H1 (cell line): ENCODE data around the gene FSCN2. TPM values are rescaled to one million over a fixed set of nuclear protein-coding genes. Genes with fewer than 3 reads are reported as not detected.

Experiments used
- CTCF ChIA-PET: fragments of 300-600 bp; sonication (Branson Sonifier 250); formaldehyde crosslinking; loops from one replicate; lab custom pipeline; 2021; ENCODE audit not compliant: partially characterized antibody; lab: Charles Lee
- POLR2A ChIA-PET: fragments of 300-600 bp; sonication (Branson Sonifier 250); formaldehyde crosslinking; loops from one replicate; lab custom pipeline; 2021; ENCODE audit warnings: inconsistent platforms; ENCODE audit not compliant: partially characterized antibody; lab: Charles Lee
- DNase-seq, 2 experiments: peaks; one replicate each; pipeline versions ENCODE4 v3.0.0 to v3.0.0-alpha.2; 2010 to 2022; ENCODE audit warnings: low spot score in 2 of 2, low read depth in 1 of 2, mixed read lengths in 1 of 2
- FAIRE-seq: peaks from 2 replicates; lab custom pipeline; 2011; peaks lifted over from hg19 to GRCh38; lab: Jason Lieb, UNC
- H2AFZ ChIP-seq: 2 replicates; pipeline ENCODE4 v1.8.1; 2012; ENCODE audit warnings: low read length, inconsistent platforms
- H2AK5ac ChIP-seq: 2 replicates; pipeline ENCODE4 v1.6.1; 2013; ENCODE audit warnings: low read depth, low read length
- H2BK120ac ChIP-seq: replicated peaks from 2 replicates; pipeline ENCODE3; 2013; ENCODE audit warnings: low read depth, low read length, inconsistent platforms
- H2BK12ac ChIP-seq: 2 replicates; pipeline ENCODE4 v1.6.1; 2013; ENCODE audit warnings: low read depth, low read length
- H2BK15ac ChIP-seq: 2 replicates; pipeline ENCODE4 v1.6.1; 2013; ENCODE audit warnings: low read length
- H2BK20ac ChIP-seq: 2 replicates; pipeline ENCODE4 v1.6.1; 2013; ENCODE audit warnings: low read length
- H2BK5ac ChIP-seq: 2 replicates; pipeline ENCODE4 v1.6.1; 2013; ENCODE audit warnings: low read depth, low read length
- H3K14ac ChIP-seq: 2 replicates; pipeline ENCODE4 v1.6.1; 2013; ENCODE audit warnings: inconsistent platforms; ENCODE audit not compliant: insufficient read length
- H3K18ac ChIP-seq: 2 replicates; pipeline ENCODE4 v1.6.1; 2013; ENCODE audit warnings: low read length; ENCODE audit errors: extremely low read depth
- H3K23ac ChIP-seq: 2 replicates; pipeline ENCODE4 v1.6.1; 2013; ENCODE audit warnings: inconsistent platforms; ENCODE audit not compliant: insufficient read length
- H3K23me2 ChIP-seq: 2 replicates; pipeline ENCODE4 v1.6.1; 2013; ENCODE audit warnings: low read depth, low read length
- H3K27ac ChIP-seq: 2 replicates; pipeline ENCODE4 v1.6.1; 2011; ENCODE audit warnings: low read depth, low read length, inconsistent platforms
- H3K27me3 ChIP-seq, 4 experiments: replicated peaks in 1 of 4; 1 replicate in 1 of 4; 2 replicates in 3 of 4; pipeline versions ENCODE4 v1.6.1 to v1.8.1; 2011 to 2013; ENCODE audit warnings: low read length in 3 of 4, mild to moderate bottlenecking in 3 of 4, inconsistent platforms in 2 of 4, mixed read lengths in 2 of 4, moderate library complexity in 1 of 4; ENCODE audit not compliant: control insufficient read depth in 3 of 4, insufficient read depth in 3 of 4; ENCODE audit errors: extremely low read depth in 1 of 4
- H3K36me3 ChIP-seq, 4 experiments: 2 replicates each; pipeline versions ENCODE4 v1.6.1 to v1.8.1; 2011 to 2013; ENCODE audit warnings: mild to moderate bottlenecking in 4 of 4, low read length in 3 of 4, moderate library complexity in 2 of 4, control low read depth in 1 of 4, inconsistent platforms in 1 of 4; ENCODE audit not compliant: insufficient read depth in 4 of 4, control insufficient read depth in 2 of 4
- H3K4ac ChIP-seq: replicated peaks from 2 replicates; pipeline ENCODE3; 2013; ENCODE audit warnings: low read length, low read depth, mixed read lengths, inconsistent platforms; ENCODE audit not compliant: insufficient read length
- H3K4me1 ChIP-seq, 4 experiments: replicated peaks in 1 of 4; 1 replicate in 1 of 4; 2 replicates in 3 of 4; pipeline versions ENCODE4 v1.6.1 to v1.8.1; 2011 to 2013; ENCODE audit warnings: low read length in 3 of 4, inconsistent platforms in 2 of 4, mixed read lengths in 1 of 4; ENCODE audit not compliant: insufficient read depth in 4 of 4, control insufficient read depth in 3 of 4
- H3K4me2 ChIP-seq, 2 experiments: 2 replicates each; pipeline versions ENCODE4 v1.6.1 to v1.8.1; 2011 to 2013; ENCODE audit warnings: low read depth in 2 of 2, low read length in 2 of 2, control low read depth in 1 of 2, inconsistent platforms in 1 of 2, mild to moderate bottlenecking in 1 of 2; ENCODE audit not compliant: insufficient read depth in 1 of 2
- H3K4me3 ChIP-seq, 4 experiments: fragments of 200-600, 300-600 bp in 1 of 4; sonication (generic), shearing (Covaris generic), sonication (Bioruptor Twin) in 1 of 4; 2 replicates each; pipeline versions ENCODE4 v1.5.1 to v1.8.1; 2011 to 2016; ENCODE audit warnings: low read length in 4 of 4, low read depth in 3 of 4, control low read depth in 2 of 4, inconsistent platforms in 2 of 4, mild to moderate bottlenecking in 2 of 4, mixed read lengths in 1 of 4, moderate library complexity in 1 of 4; ENCODE audit not compliant: insufficient read depth in 2 of 4; ENCODE audit errors: extremely low read depth in 1 of 4
- H3K56ac ChIP-seq: replicated peaks from 2 replicates; pipeline ENCODE3; 2013; ENCODE audit warnings: low read depth, mild to moderate bottlenecking, mixed read lengths, low read length, inconsistent platforms; ENCODE audit not compliant: insufficient read length
- H3K79me1 ChIP-seq: 2 replicates; pipeline ENCODE4 v1.6.1; 2013; ENCODE audit warnings: low read depth, low read length, control low read depth
- H3K79me2 ChIP-seq, 2 experiments: 2 replicates each; pipeline versions ENCODE4 v1.6.1 to v1.8.1; 2012 to 2013; ENCODE audit warnings: low read length in 2 of 2, mild to moderate bottlenecking in 2 of 2, inconsistent platforms in 1 of 2; ENCODE audit not compliant: insufficient read depth in 2 of 2, control insufficient read depth in 1 of 2
- H3K9ac ChIP-seq, 4 experiments: replicated peaks in 1 of 4; 1 replicate in 1 of 4; 2 replicates in 3 of 4; pipeline versions ENCODE4 v1.6.1 to v1.8.1; 2011 to 2013; ENCODE audit warnings: low read depth in 3 of 4, low read length in 3 of 4, control low read depth in 2 of 4, mild to moderate bottlenecking in 2 of 4, moderate library complexity in 2 of 4, inconsistent platforms in 1 of 4; ENCODE audit errors: extremely low read depth in 1 of 4
- H3K9me3 ChIP-seq, 2 experiments: 2 replicates each; pipeline versions ENCODE4 v1.6.1 to v1.8.1; 2012 to 2013; ENCODE audit warnings: mild to moderate bottlenecking in 2 of 2, moderate library complexity in 2 of 2, control low read depth in 1 of 2, inconsistent platforms in 1 of 2, low read depth in 1 of 2, low read length in 1 of 2, mixed read lengths in 1 of 2; ENCODE audit not compliant: insufficient read depth in 2 of 2
- H4K20me1 ChIP-seq, 2 experiments: replicated peaks in 1 of 2; 2 replicates each; pipeline versions ENCODE3 to v1.8.1; 2011 to 2013; ENCODE audit warnings: inconsistent platforms in 2 of 2, low read length in 2 of 2, mild to moderate bottlenecking in 1 of 2; ENCODE audit not compliant: insufficient read depth in 2 of 2, control insufficient read depth in 1 of 2
- H4K5ac ChIP-seq: 2 replicates; pipeline ENCODE4 v1.6.1; 2013; ENCODE audit warnings: low read length, low read depth, mixed read lengths, inconsistent platforms; ENCODE audit not compliant: insufficient read length
- H4K8ac ChIP-seq: 2 replicates; pipeline ENCODE4 v1.8.0; 2013; ENCODE audit warnings: mild to moderate bottlenecking, moderate library complexity, low read length, inconsistent platforms; ENCODE audit not compliant: insufficient read depth; ENCODE audit errors: extremely low read depth
- H4K91ac ChIP-seq: replicated peaks from 2 replicates; pipeline ENCODE3; 2013; ENCODE audit warnings: low read length, mixed read lengths, inconsistent platforms; ENCODE audit not compliant: insufficient read length
- CEBPB ChIP-seq: IDR thresholded peaks from 2 replicates; pipeline ENCODE4 v1.6.1; 2012; ENCODE audit warnings: low read depth, low read length
- CHD2 ChIP-seq: IDR thresholded peaks from 2 replicates; pipeline ENCODE4 v1.6.1; 2012; ENCODE audit warnings: low read length, improper control_type of control experiment
- EP300 ChIP-seq, 2 experiments: IDR thresholded peaks; 1 replicate in 1 of 2; 2 replicates in 1 of 2; pipeline ENCODE4 v1.6.1; 2011 to 2012; ENCODE audit warnings: low read depth in 2 of 2, low read length in 2 of 2, mild to moderate bottlenecking in 2 of 2, borderline replicate concordance in 1 of 2, inconsistent platforms in 1 of 2, moderate library complexity in 1 of 2
- JUND ChIP-seq: IDR thresholded peaks from 2 replicates; pipeline ENCODE4 v1.6.1; 2011; ENCODE audit warnings: mild to moderate bottlenecking, improper control_type of control experiment, low read length
- TAF1 ChIP-seq: IDR thresholded peaks from 2 replicates; pipeline ENCODE4 v1.6.1; 2011; ENCODE audit warnings: mild to moderate bottlenecking, low read depth, low read length
- TCF12 ChIP-seq: IDR thresholded peaks from 2 replicates; pipeline ENCODE4 v1.6.1; 2011; ENCODE audit warnings: low read depth, mild to moderate bottlenecking, low read length
- USF2 ChIP-seq: IDR thresholded peaks from 2 replicates; pipeline ENCODE4 v1.6.1; 2011; ENCODE audit warnings: low read length, improper control_type of control experiment
- whole genome bisulfite sequencing, 2 experiments: shearing (Covaris generic) in 1 of 2; methylation state at CpG; one replicate each; pipeline versions ENCODE4 v1.1.6 to v1.1.7; 2013 to 2015; ENCODE audit warnings: low lambda C conversion rate in 2 of 2, mixed read lengths in 2 of 2, inconsistent platforms in 1 of 2, low coverage in 1 of 2, missing lambda C conversion rate in 1 of 2; ENCODE audit not compliant: insufficient replicate concordance in 2 of 2, insufficient coverage in 1 of 2, insufficient read length in 1 of 2; ENCODE audit errors: extremely low coverage in 1 of 2, missing lambda C conversion rate in 1 of 2; 5-methylcytosine and 5-hydroxymethylcytosine counted together
- polyA plus RNA-seq, 7 experiments: library from polyadenylated mRNA; depleted of rRNA in 3 of 7; stranded (reverse) in 5 of 7; unstranded in 2 of 7; fragments of >200 nt in 5 of 7; fragments of 200-250 nt in 2 of 7; gene quantifications; 1 replicate in 5 of 7; 2 replicates in 1 of 7; 4 replicates in 1 of 7; pipeline versions ENCODE4 v1.2.1 to v1.2.3, GENCODE V29; 2011 to 2013; ENCODE audit warnings: missing spikeins in 2 of 7, mixed read lengths in 2 of 7
- total RNA-seq: library from RNA; stranded (reverse); fragmentation: NEBNext Ultra II Directional; extraction: Animal tissue kit (Norgen Biotek cat#: 25700); gene quantifications from 2 replicates; pipeline ENCODE4 v1.2.1, GENCODE V29; 2021

FSCN2 gene
- total and polyA plus RNA-seq, 2 of the 8 experiments (the other 6 are each of a cell fraction or from before 2014, with no cell fraction given): 0.18 to 0.30 TPM

DNA sequence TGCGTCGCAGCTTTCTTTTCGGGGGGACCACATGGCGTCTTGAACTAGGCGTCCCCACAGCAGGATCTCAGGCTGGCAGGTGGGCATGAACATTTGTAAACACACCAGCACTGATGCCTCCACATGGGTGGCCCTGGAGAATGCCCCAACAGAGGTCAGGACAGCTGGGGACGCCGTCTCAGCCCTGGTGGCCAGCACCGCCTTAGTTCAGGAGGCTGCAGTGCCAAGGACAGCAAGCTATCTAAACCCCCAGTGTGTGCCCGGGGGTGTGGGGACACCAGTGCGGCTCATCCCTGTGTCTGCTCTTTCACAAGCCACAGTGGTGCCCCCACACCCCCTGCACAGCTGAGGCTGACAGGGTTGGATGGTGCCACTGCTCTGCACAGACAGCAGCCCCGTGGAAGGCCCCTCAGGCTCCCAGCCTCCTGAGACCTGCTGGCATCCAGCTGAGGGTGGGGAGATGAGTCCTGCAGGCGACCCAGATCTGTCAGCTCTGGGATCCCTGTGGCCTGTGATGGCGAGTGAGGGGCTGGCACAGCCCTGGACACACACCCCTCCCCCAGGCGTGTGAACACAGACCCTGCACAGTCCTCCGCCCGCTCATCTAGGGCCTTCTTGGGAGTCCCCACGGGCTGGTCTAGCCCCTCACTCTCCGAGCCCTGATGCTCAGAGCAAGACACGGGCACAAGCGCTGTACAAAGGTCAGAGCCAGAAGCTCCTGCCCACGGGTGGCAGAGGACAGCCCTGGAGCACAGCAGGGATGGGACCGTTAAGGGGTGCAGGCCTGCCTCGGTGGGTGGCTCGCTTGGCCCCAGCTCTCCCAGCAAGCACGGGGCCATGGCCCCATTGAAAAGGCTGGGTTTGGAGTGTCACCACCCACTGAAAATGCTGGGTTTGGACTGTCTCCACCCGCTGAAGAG lies 10.7 kb downstream of the FSCN2 start:
- Histone ChIP-seq H3K79me2 (no peaks in the 10 kb centered on the region), H2BK5ac (no peak overlapping the region), H3K79me1 (0 out of 2 replicates have a peak, but pooled peaks cover 3% of the 10 kb centered on the region), H3K23ac (no peak overlapping the region), H2AK5ac (no peak overlapping the region), H3K23me2 (peaks cover 9% of the 10 kb centered on the region; the same call in 1 of the 2 replicates), H2BK12ac (no peak overlapping the region), H4K91ac (no peak overlapping the region), H3K27ac (no peak overlapping the region), H3K4ac (no peak overlapping the region), H2AFZ (no peak overlapping the region), H2BK20ac (no peak overlapping the region), H4K5ac (no peak overlapping the region), H3K56ac (no peak overlapping the region), H2BK15ac (no peak overlapping the region), H3K27me3 (peaks cover 8 to 20% (median 15%) of the 10 kb centered on the region in 4 experiments; a peak in 6 of 7 replicates), H3K9ac (no peak overlapping the region), H3K36me3 (peaks cover 0 to 11% (median 6%) of the 10 kb centered on the region in 4 experiments; a peak in 6 of 8 replicates), H2BK120ac (no peak overlapping the region)
- FAIRE-seq (no peak), DNase-seq (no peak)
- WGBS, 2 experiments: 94% methylated on average over 26 of the region's 26 CpGs; no CpG with 5 or more reads in 1 of the 2 experiments
- CTCF ChIA-PET: interaction anchor here (0.6 to 3.6 kb wide), 21 partner anchors 11 to 293 kb away, joined by 3 to 33 read pairs (median 4); partner anchors contain the start of gene FSCN2
- no peak for TF ChIP-seq TCF12
- TF ChIP-seq TAF1: no peak
- TF ChIP-seq USF2: no peak
- TF ChIP-seq EP300 (IDR thresholded peaks at IDR 0.05; ENCODE audit: borderline replicate concordance in 1 of 2, low read depth in 2 of 2, low read length in 2 of 2): no peak
- no peak for TF ChIP-seq CEBPB
- no peak for TF ChIP-seq CHD2
- no peak for TF ChIP-seq JUND
- TF ChIP-seq, all 59 proteins: peak for 0
- Histone ChIP-seq H3K9me3 (no peaks in the 10 kb centered on the region; a peak in 1 of 4 replicates), H3K14ac (no peak overlapping the region), H3K18ac (no peak overlapping the region), H4K20me1 (peaks cover 2 to 9% of the 10 kb centered on the region in 2 experiments), H4K8ac (0 out of 2 replicates have a peak overlapping the region, but pooled peaks have one; percentile 51), H3K4me1 (peaks cover 0 to 11% (median 5%) of the 10 kb centered on the region in 4 experiments; a peak in 5 of 7 replicates), H3K4me2 (no peak overlapping the region), H3K4me3 (no peak overlapping the region)
- POLR2A ChIA-PET: interaction anchor here (0.7 to 5.9 kb wide), 16 partner anchors 8 to 281 kb away, joined by 3 to 125 read pairs (median 4); partner anchors contain the start of genes ACTG1, FAAP100 and FSCN2
